GM19324 (cell line): Measurements from ENCODE around the gene AFAP1L2.

Source experiments
- ATAC-seq: cut with Tn5 transposase; IDR thresholded peaks from one replicate; pipeline ENCODE4 v1.9.1; 2021; ENCODE audit warnings: mild to moderate bottlenecking, moderate library complexity; ENCODE audit not compliant: unreplicated experiment, low FRiP score

Gene AFAP1L2

GRCh38 chr10:114297136-114297705, 107.1 kb downstream of the AFAP1L2 start:
- no peak for ATAC-seq

- ATAC-seq: no peak
Measured at GRCh38 chr10:114295393-114295792, 108.9 kb downstream of the AFAP1L2 start.

- no peak for ATAC-seq
Measured at GRCh38 chr10:114294549-114294948, 109.8 kb downstream of the AFAP1L2 start.

GRCh38 chr10:114293075-114293474, 111.2 kb downstream of the AFAP1L2 start:
- ATAC-seq: no peak

- ATAC-seq: no peak
Measured at GRCh38 chr10:114291516-114291915, 112.8 kb downstream of the AFAP1L2 start.

GRCh38 chr10:114291076-114291475, 113.2 kb downstream of the AFAP1L2 start:
- no peak for ATAC-seq

- no peak for ATAC-seq
Measured at GRCh38 chr10:114290038-114290437, 114.3 kb downstream of the AFAP1L2 start.

GRCh38 chr10:114289096-114289436, 115.2 kb downstream of the AFAP1L2 start:
- ATAC-seq: no peak

GRCh38 chr10:114288424-114289095, 115.7 kb downstream of the AFAP1L2 start:
- ATAC-seq: no peak

- ATAC-seq: no peak
Measured at GRCh38 chr10:114286921-114287320, 117.4 kb downstream of the AFAP1L2 start.

GRCh38 chr10:114285961-114286441, 118.3 kb downstream of the AFAP1L2 start:
- no peak for ATAC-seq

GRCh38 chr10:114284346-114285071, 119.8 kb downstream of the AFAP1L2 start:
- no peak for ATAC-seq

GRCh38 chr10:114283535-114284234, 120.6 kb downstream of the AFAP1L2 start:
- ATAC-seq: no peak

- ATAC-seq: no peak
Measured at GRCh38 chr10:114283091-114283490, 121.2 kb downstream of the AFAP1L2 start.

GRCh38 chr10:114282526-114282925, 121.8 kb downstream of the AFAP1L2 start:
- no peak for ATAC-seq

GRCh38 chr10:114281461-114281860, 122.8 kb downstream of the AFAP1L2 start:
- no peak for ATAC-seq

- no peak for ATAC-seq
Measured at GRCh38 chr10:114281006-114281405, 123.3 kb downstream of the AFAP1L2 start.

- ATAC-seq: no peak
Measured at GRCh38 chr10:114279901-114280644, 124.2 kb downstream of the AFAP1L2 start.

- ATAC-seq: no peak
Measured at GRCh38 chr10:114279289-114279688, 125.0 kb downstream of the AFAP1L2 start.

GRCh38 chr10:114278884-114279191, 125.5 kb downstream of the AFAP1L2 start:
- ATAC-seq: no peak
